Measurements from ENCODE around the gene CCN2.
"Not testable (repeated sequence)": the region's sequence is repeated elsewhere in the genome, so short reads cannot be mapped to it uniquely, and the experiment has no call there.

Gene CCN2

DNA sequence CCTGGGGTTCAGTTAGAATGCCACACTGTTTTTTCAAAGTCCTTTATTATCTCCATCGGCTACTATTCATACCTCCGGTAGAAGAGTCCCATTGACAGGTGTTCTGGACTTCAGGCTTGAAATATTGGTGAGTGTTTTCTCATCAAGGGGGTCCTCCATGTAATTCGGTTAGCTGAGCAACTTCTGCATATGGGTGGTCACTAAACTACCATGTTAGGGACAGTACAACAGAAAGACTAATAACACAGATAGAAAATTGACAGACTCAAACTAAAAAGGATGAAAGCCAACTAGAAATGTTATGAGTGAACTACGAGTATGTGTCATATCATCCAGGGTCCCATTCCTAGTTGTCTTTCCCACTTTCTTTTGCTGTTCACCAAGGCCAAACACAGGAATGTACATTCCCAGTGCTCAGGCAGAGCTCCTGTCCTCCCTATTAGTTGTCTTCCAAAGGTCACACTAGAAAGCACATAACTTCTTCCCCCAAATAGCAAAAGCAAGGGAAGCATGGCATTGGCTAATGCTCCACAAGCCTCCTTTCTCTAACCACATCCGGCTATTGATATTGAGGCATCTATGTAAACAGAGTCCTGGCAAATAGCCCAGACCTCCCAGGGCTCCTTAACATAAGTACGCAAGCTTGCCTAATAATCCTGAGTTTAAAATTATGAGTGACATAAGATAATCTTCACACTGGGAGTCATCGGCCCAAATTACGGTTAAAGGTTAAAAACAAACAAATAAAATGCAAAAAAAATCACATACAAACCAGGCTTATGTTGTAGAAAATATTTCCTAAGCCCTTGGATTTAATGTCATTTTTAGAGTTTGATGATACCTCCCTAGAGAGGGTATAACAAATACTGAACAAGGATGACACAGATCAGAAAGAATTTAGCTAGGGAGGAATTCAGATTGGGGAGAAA is 13.2 kb downstream of the CCN2 start:
- no peak for DNase-seq (ENCODE audit: low read depth)

DNA sequence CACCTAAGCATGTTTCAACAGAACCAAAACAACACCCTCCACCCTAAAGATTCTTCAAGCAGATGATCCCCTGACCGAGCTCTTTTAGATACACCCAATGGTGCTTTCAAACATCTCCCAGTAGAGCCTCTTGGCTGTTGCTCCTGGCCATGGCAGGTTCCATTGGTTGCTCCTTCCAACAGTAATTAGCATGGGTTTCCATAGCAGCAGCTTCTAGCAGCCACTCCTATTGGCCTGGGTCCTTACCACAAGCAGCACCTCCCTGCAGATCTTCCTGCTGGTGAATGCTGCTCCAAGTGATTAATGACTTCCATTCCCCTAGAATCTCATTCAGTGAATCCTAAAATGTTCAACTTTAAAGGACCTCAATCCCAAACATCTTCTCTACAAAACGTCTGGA is 13.9 kb downstream of the CCN2 start:
- DNase-seq (ENCODE audit: low read depth) = no peak

DNA sequence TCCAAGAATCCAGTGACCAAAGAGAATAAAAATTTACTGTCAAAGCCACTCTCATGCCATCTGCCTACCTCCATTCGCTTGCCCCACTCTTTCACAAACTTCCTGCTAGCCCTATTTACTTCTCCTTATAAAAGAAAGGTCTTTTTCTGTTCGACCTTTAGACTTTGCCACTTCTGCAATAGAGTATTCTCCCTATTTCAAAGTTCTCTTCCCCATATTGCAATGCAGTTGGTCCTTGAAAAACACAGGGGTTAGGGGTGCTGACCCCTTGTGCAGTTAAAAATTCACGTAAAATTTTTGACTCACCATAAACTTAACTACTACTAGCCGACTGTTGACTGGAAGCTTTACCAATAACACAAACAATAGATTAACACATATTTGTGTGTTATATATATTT is 15.0 kb downstream of the CCN2 start:
- no peak for DNase-seq (ENCODE audit: low read depth)

DNA sequence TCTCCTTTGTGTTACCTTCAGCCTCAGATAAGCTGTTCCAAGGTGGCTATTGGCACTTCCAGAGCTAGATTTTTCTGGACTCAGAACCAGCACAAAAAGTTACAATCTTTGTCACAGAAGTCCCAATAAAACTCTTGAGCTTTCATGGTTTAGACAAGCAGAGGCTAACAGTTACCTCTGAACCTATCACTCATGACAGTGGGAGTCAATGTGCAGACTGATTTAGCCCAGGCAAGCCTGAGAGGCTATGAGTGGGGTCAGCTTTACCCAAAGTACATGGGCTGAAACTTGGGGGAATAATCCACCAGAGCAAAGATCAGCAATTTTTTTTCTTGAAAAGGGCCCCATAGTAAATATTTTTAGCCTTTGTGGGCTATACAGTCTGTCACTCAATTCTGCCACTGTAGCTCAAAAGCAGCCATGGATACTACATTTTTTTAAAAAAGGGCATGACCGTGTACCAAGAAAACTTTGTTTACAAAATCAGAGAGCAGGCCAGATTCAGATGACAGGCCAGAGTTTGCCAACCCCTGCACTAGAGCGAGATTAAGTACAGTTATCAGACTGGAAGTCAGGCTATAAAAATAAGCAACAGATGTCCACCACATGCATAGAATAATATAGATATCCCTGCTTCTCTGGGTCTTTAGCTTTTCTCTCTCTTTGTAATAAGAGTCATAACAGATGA is 20.0 kb downstream of the CCN2 start:
- no peak for DNase-seq (ENCODE audit: low read depth)

DNA sequence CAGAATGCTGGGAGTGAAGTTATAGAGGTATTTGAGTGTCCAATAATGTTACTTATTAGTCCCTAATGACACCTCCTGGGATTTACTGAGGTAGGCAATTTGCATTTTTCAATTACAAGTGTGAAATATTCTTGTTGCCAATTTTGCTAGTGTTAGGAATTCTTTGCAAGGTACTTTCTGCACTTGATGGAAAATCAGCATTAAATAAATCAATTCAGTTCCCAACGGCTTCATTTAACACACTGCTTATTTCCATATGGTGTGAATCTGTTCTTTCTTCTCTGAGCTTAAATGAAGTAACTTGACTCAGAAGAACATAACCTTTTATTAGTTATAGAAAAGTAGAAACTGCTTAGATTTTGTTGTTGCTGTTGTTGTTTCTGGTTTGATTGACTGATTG is 21.2 kb downstream of the CCN2 start:
- DNase-seq (ENCODE audit: low read depth) = no peak

DNA sequence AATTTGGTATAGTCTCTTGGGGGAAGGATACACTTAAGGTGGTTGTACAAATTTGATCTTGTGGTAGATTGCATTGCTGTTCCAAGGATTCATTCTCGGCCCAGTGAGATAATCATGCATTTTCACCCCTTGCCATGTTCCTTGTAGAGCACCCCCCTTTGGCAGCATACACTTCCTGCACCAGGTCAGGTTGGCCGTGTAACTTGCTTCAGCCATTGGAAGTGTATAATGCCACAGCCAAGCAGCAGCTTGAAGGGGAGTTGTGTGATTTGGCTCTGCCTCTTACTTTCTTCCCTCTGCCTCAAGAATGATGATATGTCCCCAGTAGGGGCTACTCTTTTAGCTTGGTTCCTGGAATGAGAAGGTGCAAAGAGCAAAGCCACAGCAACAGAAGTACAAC is 21.9 kb downstream of the CCN2 start:
- DNase-seq (ENCODE audit: low read depth) = no peak

DNA sequence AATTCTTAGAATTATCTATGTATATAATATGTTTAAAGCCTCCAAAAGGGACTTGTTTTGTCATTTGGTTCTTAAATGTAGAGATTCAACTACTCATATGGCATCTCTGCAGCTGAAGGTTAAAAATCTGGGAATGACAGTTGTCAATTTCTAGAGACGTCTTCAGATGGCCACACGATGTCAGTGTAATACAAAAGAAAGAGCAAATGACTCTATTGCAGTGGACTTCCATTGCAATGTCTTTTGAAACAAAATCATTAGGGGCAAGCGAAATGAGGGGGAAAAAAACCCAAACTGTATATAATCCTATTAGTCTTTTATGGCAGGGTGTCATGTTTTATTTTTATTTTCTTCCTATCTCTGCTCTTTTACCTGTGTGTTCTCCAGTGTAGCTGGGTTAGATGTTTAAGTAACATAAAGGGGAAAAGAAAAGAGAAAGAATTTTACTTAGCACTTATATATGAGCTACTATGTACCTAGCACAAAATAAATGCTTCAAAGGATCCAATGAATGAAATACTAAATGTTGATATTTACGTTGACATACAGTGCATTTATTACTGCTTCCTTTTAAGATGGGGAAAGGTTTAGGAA is 26.2 kb downstream of the CCN2 start:
- DNase-seq (ENCODE audit: low read depth) = no peak

DNA sequence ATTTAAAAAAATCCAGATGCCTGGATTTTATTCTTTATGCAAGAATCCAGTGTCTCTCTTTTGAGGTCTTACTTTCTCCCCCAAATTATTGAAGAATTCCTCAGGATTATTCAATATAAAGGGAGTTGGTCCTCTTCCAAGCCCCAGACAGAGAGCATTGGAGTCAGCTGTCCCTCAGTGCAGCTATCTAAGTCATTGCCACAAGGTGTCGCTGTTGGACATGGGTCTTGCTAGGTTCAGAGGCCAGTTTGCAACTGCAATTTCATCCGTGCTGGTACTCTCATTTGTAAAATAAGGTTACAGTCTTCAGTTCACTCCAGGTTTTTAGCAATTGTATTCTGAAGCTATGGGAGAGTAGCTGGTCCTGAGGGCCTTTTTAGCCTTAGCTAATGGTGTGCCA is 27.8 kb downstream of the CCN2 start:
- no peak for DNase-seq (ENCODE audit: low read depth)

DNA sequence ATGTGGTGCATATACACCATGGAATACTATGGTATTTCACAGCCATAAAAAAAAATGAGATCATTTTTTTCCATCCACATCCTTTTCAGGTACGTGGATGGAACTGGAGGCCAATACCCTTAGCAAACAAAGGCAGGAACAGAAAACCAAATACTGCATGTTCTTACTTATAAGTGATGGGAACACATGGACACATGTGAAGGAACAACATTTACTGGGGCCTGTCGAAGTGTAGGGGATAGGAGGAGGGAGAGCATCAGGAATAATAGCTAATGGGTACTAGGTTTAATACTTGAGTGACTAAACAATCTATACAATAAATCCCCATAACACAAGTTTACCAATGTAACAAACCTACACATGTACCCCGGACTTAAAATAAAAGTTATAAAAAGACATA is 30.5 kb downstream of the CCN2 start:
- no peak for DNase-seq (ENCODE audit: low read depth)

DNA sequence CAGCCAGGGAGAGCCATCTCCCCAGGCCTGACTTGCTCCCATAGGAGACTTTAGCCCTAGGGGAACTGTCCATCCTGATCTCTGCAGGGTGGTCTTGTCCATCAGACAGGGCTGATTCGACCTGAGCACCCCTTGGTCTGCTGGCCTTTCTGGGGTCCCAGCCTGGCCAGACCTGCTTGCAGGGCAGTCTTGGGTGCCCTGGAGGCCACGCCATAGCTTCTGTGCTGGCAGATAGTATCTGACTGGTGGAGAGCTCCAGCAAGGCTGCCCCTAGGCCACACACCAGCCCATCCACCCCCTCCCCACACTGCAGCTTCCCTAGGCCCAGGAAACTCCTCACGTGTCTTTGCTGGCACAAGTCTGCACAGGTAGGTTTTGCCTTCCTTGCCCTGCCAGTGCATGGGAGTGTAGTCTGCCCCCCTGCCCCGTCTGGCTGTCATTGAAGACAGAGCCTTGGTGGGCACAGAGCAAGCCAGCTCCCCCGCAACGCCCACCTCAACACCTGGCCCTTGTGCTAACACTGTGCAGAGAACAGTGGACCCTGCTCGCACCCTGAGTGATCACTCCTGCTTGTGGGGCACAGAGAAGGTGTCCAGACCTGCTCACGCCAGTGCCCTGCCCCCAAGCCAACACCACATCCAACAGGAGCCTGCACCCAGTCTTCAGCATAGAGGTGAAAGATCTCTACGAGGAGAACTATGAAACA is 32.4 kb downstream of the CCN2 start:
- no peak for DNase-seq (ENCODE audit: low read depth)

DNA sequence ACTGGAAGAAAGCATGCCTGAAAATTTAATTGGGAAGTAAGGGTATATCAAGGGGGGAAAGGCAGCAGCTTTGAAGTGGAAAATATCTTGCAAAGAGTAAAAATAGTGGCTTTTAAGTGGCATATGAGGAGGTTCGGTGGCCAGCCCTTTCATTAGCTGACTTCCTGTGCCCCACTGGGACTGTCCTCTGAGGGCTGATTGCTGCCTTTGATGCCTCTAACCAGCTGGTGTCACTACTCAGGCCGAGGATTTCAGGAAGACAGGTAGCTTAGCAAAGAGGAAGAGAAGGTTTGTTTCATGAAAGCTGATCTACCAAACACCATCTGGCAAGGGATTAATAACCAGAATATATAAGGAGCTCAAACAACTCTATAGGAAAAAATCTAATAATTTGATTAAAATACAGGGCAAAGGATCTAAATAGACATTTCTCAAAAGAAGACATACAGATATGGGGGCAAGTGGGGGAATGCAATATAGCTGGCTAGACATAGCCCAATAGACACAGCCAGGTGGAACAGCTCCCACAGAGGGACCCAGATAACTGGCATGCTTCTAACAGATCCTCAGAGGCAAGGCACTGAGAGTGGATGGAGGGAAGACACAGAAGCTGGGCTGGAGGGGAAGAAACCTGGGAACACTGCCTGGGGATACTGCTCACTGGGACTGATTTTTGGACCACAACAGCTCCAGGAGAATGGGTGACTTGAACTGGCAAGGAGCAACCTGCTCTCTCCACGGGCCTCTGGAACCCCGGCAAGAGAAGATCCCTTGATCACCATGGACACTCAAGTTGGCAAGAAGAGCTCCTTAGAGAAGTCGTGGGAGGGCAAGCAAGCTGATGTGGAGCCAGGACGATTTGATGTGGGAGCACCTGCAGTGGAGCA is 33.2 kb downstream of the CCN2 start:
- DNase-seq (ENCODE audit: low read depth) = no peak

DNA sequence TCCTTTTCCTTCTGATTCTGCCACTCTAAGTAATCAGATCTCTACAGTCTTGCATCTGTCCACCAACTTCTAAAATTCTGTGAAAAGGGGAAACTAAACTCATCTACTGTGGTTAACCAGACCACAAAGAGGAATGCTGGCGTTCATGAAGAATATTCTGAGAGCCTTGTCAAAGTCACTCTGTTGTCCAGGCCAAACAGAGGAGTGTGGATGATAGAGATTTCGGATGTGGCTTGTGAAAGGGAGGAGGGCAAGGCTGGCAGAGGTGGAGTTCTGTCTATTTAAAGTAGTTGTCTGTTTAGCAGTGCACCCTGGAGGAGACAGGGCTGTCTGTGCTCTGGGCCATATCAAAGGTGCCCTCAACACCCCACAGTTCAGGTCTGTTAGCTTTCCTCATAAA is 33.9 kb downstream of the CCN2 start:
- no peak for DNase-seq (ENCODE audit: low read depth)

DNA sequence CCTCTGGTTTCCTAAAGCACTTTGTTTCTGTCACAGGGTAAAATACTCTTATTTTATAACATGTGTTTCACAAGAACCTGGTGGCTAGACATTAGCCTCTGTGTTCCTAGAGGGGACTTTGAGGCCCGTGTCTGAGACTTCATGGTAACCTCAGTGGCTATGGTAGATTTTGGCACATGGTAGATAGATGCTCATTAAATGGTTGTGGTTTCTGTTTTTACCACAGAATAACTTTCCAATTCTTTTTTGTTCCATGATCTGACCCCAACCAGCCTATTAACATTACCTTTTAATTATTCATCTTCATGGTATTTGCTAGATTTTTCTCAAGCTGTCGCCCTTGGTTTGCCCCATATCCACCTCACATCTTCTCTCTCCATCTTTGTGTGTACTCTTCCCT is 34.3 kb downstream of the CCN2 start:
- no peak for DNase-seq (ENCODE audit: low read depth)

DNA sequence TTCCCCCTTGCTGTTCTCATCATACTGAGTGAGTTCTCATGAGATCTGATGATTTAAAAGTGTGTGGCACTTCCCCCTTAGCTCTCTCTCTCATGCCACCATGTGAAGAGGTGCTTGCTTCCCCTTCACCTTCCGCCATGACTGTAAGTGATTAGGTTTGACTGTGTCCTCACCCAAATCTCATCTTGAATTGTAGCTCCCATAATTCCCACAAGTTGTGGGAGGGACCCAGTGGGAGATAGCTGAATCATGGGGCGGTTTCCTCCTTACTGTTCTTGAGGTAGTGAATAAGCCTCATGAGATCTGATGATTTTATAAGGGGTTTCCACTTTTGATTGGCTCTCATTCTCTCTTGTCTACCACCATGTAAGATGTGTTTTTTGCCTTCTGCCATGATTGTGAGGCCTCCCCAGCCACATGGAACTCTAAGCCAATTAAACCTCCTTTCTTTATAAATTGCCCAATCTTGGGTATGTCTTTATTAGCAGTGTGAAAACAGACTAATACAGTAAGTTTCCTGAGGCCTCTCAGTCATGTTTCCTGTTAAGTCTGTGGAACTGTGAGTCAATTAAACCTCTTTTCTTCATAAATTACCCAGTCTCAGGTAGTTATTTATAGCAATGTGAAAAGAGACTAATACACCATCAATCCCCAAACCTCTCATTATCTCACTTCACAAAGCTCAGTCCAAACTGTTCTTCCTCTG is 34.9 kb downstream of the CCN2 start:
- DNase-seq (ENCODE audit: low read depth) = not testable (repeated sequence)

DNA sequence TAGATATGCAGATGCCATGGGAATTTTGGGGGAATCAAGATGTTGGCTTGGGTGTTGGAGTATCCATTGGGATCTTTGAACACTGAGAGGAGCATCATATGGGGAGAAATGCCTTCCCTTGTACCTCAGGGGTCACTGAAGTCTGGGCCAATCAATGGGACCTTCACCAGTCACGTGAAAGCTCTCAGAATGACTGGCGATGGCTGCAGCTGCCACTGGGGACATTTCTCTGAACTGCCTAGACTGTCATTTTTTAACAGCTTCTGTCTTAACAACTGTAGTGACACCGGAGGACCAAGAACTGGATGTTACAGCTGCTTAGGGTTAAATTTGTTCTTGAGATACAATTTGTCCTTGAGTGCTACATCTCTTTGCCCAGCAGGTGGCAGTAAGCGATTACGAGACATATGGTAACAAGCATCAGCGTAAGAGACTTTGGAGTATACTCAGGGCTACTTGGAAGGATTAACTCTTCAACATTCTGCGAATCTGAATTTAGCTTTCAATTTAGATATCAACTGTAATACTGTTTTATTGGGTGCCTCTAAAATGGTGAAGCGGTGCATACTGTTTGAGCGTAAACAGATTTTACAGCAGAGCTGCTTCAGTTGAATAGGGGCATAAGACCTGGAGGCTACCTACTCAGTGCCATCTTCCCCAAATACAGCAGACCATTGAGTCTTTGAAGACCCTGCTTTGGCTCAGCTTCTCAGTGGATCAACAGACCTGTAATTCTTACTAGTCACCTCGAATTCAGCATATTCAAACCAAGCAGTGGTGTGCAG is 36.0 kb downstream of the CCN2 start:
- no peak for DNase-seq (ENCODE audit: low read depth)

DNA sequence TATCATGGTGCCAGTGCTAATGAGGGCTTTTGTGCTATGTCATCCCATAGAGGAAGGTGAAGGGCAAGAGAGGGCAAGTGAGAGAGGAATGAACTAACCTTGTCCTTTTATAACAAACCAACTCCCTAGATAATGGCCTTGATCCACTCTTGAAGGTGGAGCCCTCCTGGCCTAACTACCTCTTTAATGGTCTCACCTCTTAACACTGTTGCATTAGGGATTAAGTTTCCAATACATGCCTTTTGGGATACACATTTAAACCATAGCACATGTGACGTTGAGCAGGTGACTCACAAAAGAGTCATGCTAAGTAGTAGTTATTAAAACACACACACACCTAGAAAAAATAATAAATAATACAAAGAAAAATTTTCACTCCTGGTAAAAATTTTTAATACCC is 36.9 kb downstream of the CCN2 start:
- DNase-seq (ENCODE audit: low read depth) = no peak

DNA sequence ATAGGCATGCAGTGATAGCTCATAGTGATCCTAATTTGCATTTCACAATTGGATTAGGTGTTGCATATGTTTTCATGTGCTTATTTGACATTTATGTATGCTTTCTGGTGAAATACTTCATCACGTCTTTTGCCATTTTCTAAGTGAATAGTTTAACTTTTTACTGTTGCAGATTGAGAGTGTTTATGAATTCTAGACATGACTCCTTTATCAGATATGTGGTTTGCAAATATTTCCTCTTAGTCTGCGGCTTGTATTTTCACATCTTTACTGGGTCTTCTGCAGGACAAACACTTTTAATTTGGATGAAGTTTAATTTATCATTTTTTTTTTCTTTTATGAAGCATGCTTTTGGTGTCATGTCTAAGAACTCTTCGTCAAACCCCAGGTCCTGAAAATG is 39.2 kb downstream of the CCN2 start:
- DNase-seq (ENCODE audit: low read depth) = no peak

DNA sequence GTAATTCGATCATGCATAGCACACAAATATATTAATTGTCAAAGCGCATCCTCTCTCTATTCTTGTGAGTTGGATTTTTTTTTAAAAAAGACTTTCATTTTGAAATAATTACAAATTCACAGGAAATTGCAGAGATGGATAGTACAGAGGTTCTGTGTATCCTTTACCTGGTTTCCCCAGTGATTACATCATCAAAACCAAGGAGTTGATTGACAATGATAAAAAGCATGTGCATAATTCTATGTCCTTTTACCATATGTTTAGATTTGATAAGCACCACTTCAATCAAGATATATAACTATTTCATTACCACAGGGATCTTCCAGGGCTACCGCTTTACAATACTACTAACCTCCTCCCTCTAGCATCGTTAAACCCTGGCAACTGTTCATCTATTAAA is 40.2 kb downstream of the CCN2 start:
- DNase-seq (ENCODE audit: low read depth) = no peak

DNA sequence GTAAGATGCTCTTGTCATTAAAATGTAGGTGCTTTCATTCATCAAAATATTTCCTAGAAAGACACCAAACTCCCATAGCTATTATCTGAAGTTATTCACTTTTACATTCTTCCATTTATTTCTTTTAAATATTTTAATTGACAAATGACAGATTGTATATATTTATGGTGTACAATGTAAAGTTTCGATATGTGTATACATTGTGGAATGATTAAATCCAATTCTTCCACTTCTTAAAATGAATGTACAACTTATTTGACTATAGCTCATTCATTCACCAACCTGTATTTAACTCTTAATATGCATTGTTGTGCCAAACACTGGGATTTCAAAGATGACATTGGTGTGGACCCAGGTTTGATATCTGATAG is 41.0 kb downstream of the CCN2 start:
- no peak for DNase-seq (ENCODE audit: low read depth)
